ENCODE measurements around the gene DRD3. TPM values are rescaled to one million over a fixed set of nuclear protein-coding genes. Genes with fewer than 3 reads are reported as not detected.

The DRD3 gene
- polyA plus RNA-seq, 1 donor from 2014 or later = not detected

DNA sequence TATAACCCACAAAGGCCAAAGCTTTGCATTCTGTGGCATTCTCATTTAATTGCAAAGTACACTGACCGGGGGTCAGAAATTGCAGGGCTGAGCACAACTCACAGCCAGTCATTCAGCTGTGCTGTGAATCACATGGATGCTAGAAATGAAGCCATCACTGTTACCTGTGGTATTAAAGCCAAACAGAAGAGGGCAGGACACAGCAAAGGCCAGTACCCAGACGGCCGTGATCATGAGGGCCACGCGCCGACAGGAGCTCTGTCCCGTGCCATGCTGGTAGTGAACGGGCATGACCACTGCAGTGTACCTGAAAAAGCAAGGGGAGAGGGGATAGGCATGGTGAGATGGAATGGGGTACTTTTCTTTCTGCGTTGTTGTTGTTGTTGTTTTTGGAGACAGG is 31.6 kb downstream of the DRD3 start:
- Histone ChIP-seq H3F3A (ENCODE audit: insufficient read depth, low read length, poor library complexity, severe bottlenecking) (no peaks in the 10 kb centered on the region), H3K27ac (ENCODE audit: low read length) (no peak overlapping the region), H3K27me3 (ENCODE audit: insufficient read depth, low read depth, low read length) (no peaks in the 10 kb centered on the region), H3K9ac (ENCODE audit: low read length) (no peak overlapping the region), H4K20me1 (ENCODE audit: insufficient read depth) (no peaks in the 10 kb centered on the region), H3K9me2 (ENCODE audit: insufficient read depth, low read length) (no peaks in the 10 kb centered on the region), H3K9me3 (ENCODE audit: low read length) (no peaks in the 10 kb centered on the region), H3K79me2 (replicated peaks; ENCODE audit: insufficient read depth, low read length) (no peaks in the 10 kb centered on the region), H2AFZ (ENCODE audit: low read depth, low read length) (no peak overlapping the region), H3K4me2 (ENCODE audit: low read length) (no peak overlapping the region), H3K36me3 (ENCODE audit: insufficient read depth, low read length) (no peaks in the 10 kb centered on the region), H3K4me3 (ENCODE audit: low read length) (no peak overlapping the region)
- TF ChIP-seq RAD21 (conservative IDR thresholded peaks at IDR 0.05) (no peak), EZH2 (IDR thresholded peaks at IDR 0.05; ENCODE audit: borderline replicate concordance, insufficient read depth, low read length, poor library complexity, severe bottlenecking) (no peak), TAF1 (IDR thresholded peaks at IDR 0.05; ENCODE audit: low read depth) (no peak), MXI1 (conservative IDR thresholded peaks at IDR 0.05; ENCODE audit: poor library complexity, severe bottlenecking) (no peak), POLR2AphosphoS5 (IDR thresholded peaks at IDR 0.05) (no peak), SMC3 (conservative IDR thresholded peaks at IDR 0.05; ENCODE audit: poor library complexity) (no peak), EP300 (conservative IDR thresholded peaks at IDR 0.05; ENCODE audit: poor library complexity, severe bottlenecking) (no peak)
- TF ChIP-seq, protein P1, sequence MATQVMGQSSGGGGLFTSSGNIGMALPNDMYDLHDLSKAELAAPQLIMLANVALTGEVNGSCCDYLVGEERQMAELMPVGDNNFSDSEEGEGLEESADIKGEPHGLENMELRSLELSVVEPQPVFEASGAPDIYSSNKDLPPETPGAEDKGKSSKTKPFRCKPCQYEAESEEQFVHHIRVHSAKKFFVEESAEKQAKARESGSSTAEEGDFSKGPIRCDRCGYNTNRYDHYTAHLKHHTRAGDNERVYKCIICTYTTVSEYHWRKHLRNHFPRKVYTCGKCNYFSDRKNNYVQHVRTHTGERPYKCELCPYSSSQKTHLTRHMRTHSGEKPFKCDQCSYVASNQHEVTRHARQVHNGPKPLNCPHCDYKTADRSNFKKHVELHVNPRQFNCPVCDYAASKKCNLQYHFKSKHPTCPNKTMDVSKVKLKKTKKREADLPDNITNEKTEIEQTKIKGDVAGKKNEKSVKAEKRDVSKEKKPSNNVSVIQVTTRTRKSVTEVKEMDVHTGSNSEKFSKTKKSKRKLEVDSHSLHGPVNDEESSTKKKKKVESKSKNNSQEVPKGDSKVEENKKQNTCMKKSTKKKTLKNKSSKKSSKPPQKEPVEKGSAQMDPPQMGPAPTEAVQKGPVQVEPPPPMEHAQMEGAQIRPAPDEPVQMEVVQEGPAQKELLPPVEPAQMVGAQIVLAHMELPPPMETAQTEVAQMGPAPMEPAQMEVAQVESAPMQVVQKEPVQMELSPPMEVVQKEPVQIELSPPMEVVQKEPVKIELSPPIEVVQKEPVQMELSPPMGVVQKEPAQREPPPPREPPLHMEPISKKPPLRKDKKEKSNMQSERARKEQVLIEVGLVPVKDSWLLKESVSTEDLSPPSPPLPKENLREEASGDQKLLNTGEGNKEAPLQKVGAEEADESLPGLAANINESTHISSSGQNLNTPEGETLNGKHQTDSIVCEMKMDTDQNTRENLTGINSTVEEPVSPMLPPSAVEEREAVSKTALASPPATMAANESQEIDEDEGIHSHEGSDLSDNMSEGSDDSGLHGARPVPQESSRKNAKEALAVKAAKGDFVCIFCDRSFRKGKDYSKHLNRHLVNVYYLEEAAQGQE (IDR thresholded peaks at IDR 0.05; ENCODE audit: borderline replicate concordance) = no peak
- TF ChIP-seq, protein P2, sequence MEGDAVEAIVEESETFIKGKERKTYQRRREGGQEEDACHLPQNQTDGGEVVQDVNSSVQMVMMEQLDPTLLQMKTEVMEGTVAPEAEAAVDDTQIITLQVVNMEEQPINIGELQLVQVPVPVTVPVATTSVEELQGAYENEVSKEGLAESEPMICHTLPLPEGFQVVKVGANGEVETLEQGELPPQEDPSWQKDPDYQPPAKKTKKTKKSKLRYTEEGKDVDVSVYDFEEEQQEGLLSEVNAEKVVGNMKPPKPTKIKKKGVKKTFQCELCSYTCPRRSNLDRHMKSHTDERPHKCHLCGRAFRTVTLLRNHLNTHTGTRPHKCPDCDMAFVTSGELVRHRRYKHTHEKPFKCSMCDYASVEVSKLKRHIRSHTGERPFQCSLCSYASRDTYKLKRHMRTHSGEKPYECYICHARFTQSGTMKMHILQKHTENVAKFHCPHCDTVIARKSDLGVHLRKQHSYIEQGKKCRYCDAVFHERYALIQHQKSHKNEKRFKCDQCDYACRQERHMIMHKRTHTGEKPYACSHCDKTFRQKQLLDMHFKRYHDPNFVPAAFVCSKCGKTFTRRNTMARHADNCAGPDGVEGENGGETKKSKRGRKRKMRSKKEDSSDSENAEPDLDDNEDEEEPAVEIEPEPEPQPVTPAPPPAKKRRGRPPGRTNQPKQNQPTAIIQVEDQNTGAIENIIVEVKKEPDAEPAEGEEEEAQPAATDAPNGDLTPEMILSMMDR (IDR thresholded peaks at IDR 0.05; ENCODE audit: poor library complexity, severe bottlenecking) = no peak

DNA sequence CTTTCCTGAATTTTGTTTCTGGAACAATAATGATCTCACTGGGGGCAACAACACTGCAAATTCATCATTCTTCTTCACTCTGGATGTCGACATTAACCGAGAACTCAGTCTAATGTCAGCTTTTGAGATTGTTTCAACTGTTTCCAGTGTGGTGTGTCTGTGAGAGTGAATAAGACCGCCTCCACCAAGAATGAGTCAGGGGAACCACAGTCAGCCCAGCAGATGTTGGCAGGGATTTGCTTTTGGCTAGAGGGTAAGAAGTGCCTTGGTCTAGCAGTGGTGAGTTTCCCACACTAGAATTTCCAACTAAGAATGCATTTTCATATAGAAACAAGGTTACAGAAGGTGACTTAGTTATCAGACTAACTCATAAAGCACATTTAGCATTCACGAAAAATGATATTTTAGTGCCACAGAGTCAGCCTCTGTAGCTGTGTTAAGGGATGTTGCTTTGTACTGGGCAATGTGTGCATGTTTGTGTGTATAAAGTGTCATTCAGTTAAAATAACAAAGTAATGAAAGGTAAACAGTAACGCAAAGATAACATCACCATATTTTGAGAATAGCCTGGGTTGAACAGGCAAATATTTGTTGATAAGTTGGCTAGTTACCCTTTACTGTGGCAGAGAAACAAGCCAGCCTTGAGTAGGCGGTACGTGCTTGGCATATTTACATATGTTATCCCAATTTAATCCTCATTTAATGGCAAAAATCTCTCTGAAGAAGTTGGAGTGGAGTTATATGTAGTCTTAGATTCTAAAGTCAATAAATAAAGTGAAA is 33.8 kb downstream of the DRD3 start:
- Histone ChIP-seq H3K27ac (ENCODE audit: low read length) (no peak overlapping the region), H4K20me1 (ENCODE audit: insufficient read depth) (no peaks in the 10 kb centered on the region), H3K27me3 (ENCODE audit: insufficient read depth, low read depth, low read length) (no peaks in the 10 kb centered on the region), H3K79me2 (replicated peaks; ENCODE audit: insufficient read depth, low read length) (no peaks in the 10 kb centered on the region), H2AFZ (ENCODE audit: low read depth, low read length) (no peak overlapping the region), H3K4me2 (ENCODE audit: low read length) (no peak overlapping the region), H3K9me3 (ENCODE audit: low read length) (no peaks in the 10 kb centered on the region), H3K36me3 (ENCODE audit: insufficient read depth, low read length) (no peaks in the 10 kb centered on the region), H3K4me3 (ENCODE audit: low read length) (no peak overlapping the region), H3K9ac (ENCODE audit: low read length) (no peak overlapping the region), H3F3A (ENCODE audit: insufficient read depth, low read length, poor library complexity, severe bottlenecking) (no peaks in the 10 kb centered on the region), H3K9me2 (ENCODE audit: insufficient read depth, low read length) (no peaks in the 10 kb centered on the region)
- no peak for TF ChIP-seq POLR2AphosphoS5 (IDR thresholded peaks at IDR 0.05)
- no peak for TF ChIP-seq EP300 (conservative IDR thresholded peaks at IDR 0.05; ENCODE audit: poor library complexity, severe bottlenecking)
- no peak for TF ChIP-seq RAD21 (conservative IDR thresholded peaks at IDR 0.05)
- no peak for TF ChIP-seq TAF1 (IDR thresholded peaks at IDR 0.05; ENCODE audit: low read depth)
- TF ChIP-seq, protein P2 (IDR thresholded peaks at IDR 0.05; ENCODE audit: poor library complexity, severe bottlenecking) = no peak
- no peak for TF ChIP-seq EZH2 (IDR thresholded peaks at IDR 0.05; ENCODE audit: borderline replicate concordance, insufficient read depth, low read length, poor library complexity, severe bottlenecking)
- TF ChIP-seq SMC3 (conservative IDR thresholded peaks at IDR 0.05; ENCODE audit: poor library complexity) = no peak
- no peak for TF ChIP-seq MXI1 (conservative IDR thresholded peaks at IDR 0.05; ENCODE audit: poor library complexity, severe bottlenecking)
- TF ChIP-seq, protein P1 (IDR thresholded peaks at IDR 0.05; ENCODE audit: borderline replicate concordance) = no peak
